Right kidney (tissue), 1 donor: Measurements from ENCODE around the gene SGPP1.
"Not testable (repeated sequence)": the region's sequence is repeated elsewhere in the genome, so short reads cannot be mapped to it uniquely, and the experiment has no call there.

Source experiments
- DNase-seq: peaks from one replicate; pipeline ENCODE4 v3.0.0-alpha.2; 2016

The SGPP1 gene

GRCh38 chr14:63673886-63674497, 53.9 kb downstream of the SGPP1 start:
- DNase-seq = no peak

GRCh38 chr14:63673255-63673654, 54.6 kb downstream of the SGPP1 start:
- no peak for DNase-seq

- DNase-seq = peak; percentile 20
These were observed 55.3 kb downstream of the SGPP1 start for GRCh38 chr14:63672417-63673180.

- DNase-seq = no peak
These were observed 55.9 kb downstream of the SGPP1 start for GRCh38 chr14:63671987-63672386.

- no peak for DNase-seq
These were observed 57.2 kb downstream of the SGPP1 start for GRCh38 chr14:63670692-63671091.

- no peak for DNase-seq
These were observed 61.5 kb downstream of the SGPP1 start for GRCh38 chr14:63666335-63666734.

- DNase-seq = no peak
These were observed 64.2 kb downstream of the SGPP1 start for GRCh38 chr14:63663428-63664341.

GRCh38 chr14:63662776-63663175, 65.1 kb downstream of the SGPP1 start:
- no peak for DNase-seq

- DNase-seq = not testable (repeated sequence)
These were observed 66.0 kb downstream of the SGPP1 start for GRCh38 chr14:63661881-63662280.

- no peak for DNase-seq
These were observed 68.1 kb downstream of the SGPP1 start for GRCh38 chr14:63659726-63660125.

- no peak for DNase-seq
These were observed 71.7 kb downstream of the SGPP1 start for GRCh38 chr14:63656194-63656593.

GRCh38 chr14:63654936-63655335, 72.9 kb downstream of the SGPP1 start:
- DNase-seq = no peak

GRCh38 chr14:63654346-63654745, 73.5 kb downstream of the SGPP1 start:
- DNase-seq = no peak

GRCh38 chr14:63652406-63652805, 75.5 kb downstream of the SGPP1 start:
- DNase-seq = no peak

- DNase-seq = no peak
These were observed 77.5 kb downstream of the SGPP1 start for GRCh38 chr14:63650256-63650952.

GRCh38 chr14:63647696-63648410, 80.0 kb downstream of the SGPP1 start:
- no peak for DNase-seq

GRCh38 chr14:63644741-63645140, 83.1 kb downstream of the SGPP1 start:
- DNase-seq = no peak

- no peak for DNase-seq
These were observed 85.0 kb downstream of the SGPP1 start for GRCh38 chr14:63642656-63643382.

- peak; percentile 93 for DNase-seq
These were observed 85.6 kb downstream of the SGPP1 start for GRCh38 chr14:63642229-63642611.

- peak; percentile 96 for DNase-seq
These were observed 86.2 kb downstream of the SGPP1 start, which contains the start of gene WDR89 for GRCh38 chr14:63641473-63642228. WDR89 (minus strand) TSS chr14:63641871; CDS start chr14:63599942, 41,929 bp downstream.
